Nephron progenitor cell (in vitro differentiated cells): ENCODE measurements around the gene HOXB7.

Source experiments
- DNase-seq: peaks from one replicate; pipeline ENCODE4 v3.0.0; 2021
- H3K27ac Mint-ChIP-seq: 2 replicates; pipeline ENCODE4 v1.8.0; 2021; ENCODE audit warnings: mild to moderate bottlenecking, moderate library complexity, mixed read lengths
- H3K27me3 Mint-ChIP-seq: 2 replicates; pipeline ENCODE4 v1.8.0; 2021; ENCODE audit warnings: mild to moderate bottlenecking, low read depth, mixed read lengths; ENCODE audit not compliant: poor library complexity
- H3K36me3 Mint-ChIP-seq: 2 replicates; pipeline ENCODE4 v1.8.0; 2021; ENCODE audit warnings: low read depth, mixed read lengths
- H3K4me1 Mint-ChIP-seq: 2 replicates; pipeline ENCODE4 v1.8.0; 2021; ENCODE audit warnings: mixed read lengths
- H3K4me3 Mint-ChIP-seq: 2 replicates; pipeline ENCODE4 v1.8.0; 2021; ENCODE audit warnings: mild to moderate bottlenecking, moderate library complexity, mixed read lengths
- H3K9me3 Mint-ChIP-seq: 2 replicates; pipeline ENCODE4 v1.8.0; 2021; ENCODE audit warnings: mild to moderate bottlenecking, moderate library complexity, mixed read lengths
- CTCF ChIP-seq: fragments of 200-600 bp; sonication (generic); IDR thresholded peaks from 2 replicates; pipeline ENCODE4 v1.5.0; 2021; ENCODE audit warnings: antibody characterized with exemption

The HOXB7 gene

GRCh38 chr17:48642843-48643696 is 32.3 kb upstream of the HOXB7 start:
- no peak for DNase-seq
- H3K9me3 Mint-ChIP-seq: no peaks in the 10 kb centered on the region
- peak overlapping the region; percentile 99 for H3K4me3 Mint-ChIP-seq
- TF ChIP-seq CTCF: no peak
- peaks cover 6% of the 10 kb centered on the region for H3K27me3 Mint-ChIP-seq
- peak overlapping the region; percentile 97 for H3K27ac Mint-ChIP-seq
- H3K36me3 Mint-ChIP-seq: peaks cover 18% of the 10 kb centered on the region
- peaks cover 90% of the 10 kb centered on the region for H3K4me1 Mint-ChIP-seq

- no peak for TF ChIP-seq CTCF
Observed at GRCh38 chr17:48642059-48642842, 31.4 kb upstream of the HOXB7 start.

GRCh38 chr17:48641541-48642058 is 30.8 kb upstream of the HOXB7 start:
- Mint-ChIP-seq H3K4me3 (peak overlapping the region; percentile 99), H3K27me3 (peaks cover 6% of the 10 kb centered on the region), H3K36me3 (peaks cover 18% of the 10 kb centered on the region), H3K9me3 (no peaks in the 10 kb centered on the region), H3K4me1 (peaks cover 93% of the 10 kb centered on the region), H3K27ac (peak overlapping the region; percentile 97)
- no peak for TF ChIP-seq CTCF
- peak; percentile 56 for DNase-seq

More at GRCh38 chr17:48642059-48642842, 31.4 kb upstream of the HOXB7 start:
- Mint-ChIP-seq H3K27me3 (peaks cover 6% of the 10 kb centered on the region), H3K36me3 (peaks cover 18% of the 10 kb centered on the region), H3K4me1 (peaks cover 91% of the 10 kb centered on the region), H3K9me3 (no peaks in the 10 kb centered on the region), H3K27ac (peak overlapping the region; percentile 97), H3K4me3 (peak overlapping the region; percentile 99)
- DNase-seq: peak; percentile 77

GRCh38 chr17:48640858-48641180 is 30.0 kb upstream of the HOXB7 start:
- DNase-seq: no peak
- no peaks in the 10 kb centered on the region for H3K9me3 Mint-ChIP-seq
- peak overlapping the region; percentile 99 for H3K4me3 Mint-ChIP-seq
- H3K4me1 Mint-ChIP-seq: peaks cover 99% of the 10 kb centered on the region
- H3K36me3 Mint-ChIP-seq: peaks cover 18% of the 10 kb centered on the region
- peak overlapping the region; percentile 83 for H3K27ac Mint-ChIP-seq
- peaks cover 6% of the 10 kb centered on the region for H3K27me3 Mint-ChIP-seq
- no peak for TF ChIP-seq CTCF

GRCh38 chr17:48639982-48640857 is 29.4 kb upstream of the HOXB7 start:
- no peaks in the 10 kb centered on the region for H3K9me3 Mint-ChIP-seq
- H3K27ac Mint-ChIP-seq: peak overlapping the region; percentile 83
- H3K36me3 Mint-ChIP-seq: peaks cover 13% of the 10 kb centered on the region
- peaks cover 1% of the 10 kb centered on the region for H3K27me3 Mint-ChIP-seq
- H3K4me1 Mint-ChIP-seq: peaks cover 99% of the 10 kb centered on the region
- no peak for DNase-seq
- H3K4me3 Mint-ChIP-seq: peak overlapping the region; percentile 99
- no peak for TF ChIP-seq CTCF
